Mesothelial cell of epicardium (in vitro differentiated cells): ENCODE results near the gene TDRD12. TPM values are rescaled to one million over a fixed set of nuclear protein-coding genes. Genes with fewer than 3 reads are reported as not detected.

ENCODE experiments used
- DNase-seq, 2 experiments: peaks; one replicate each; pipeline ENCODE4 v3.0.0; 2021; ENCODE audit warnings: low spot score in 2 of 2; ENCODE audit not compliant: unreplicated experiment in 2 of 2
- H3K27ac Mint-ChIP-seq: 2 replicates; pipeline ENCODE4 v1.8.0; 2021; ENCODE audit warnings: mixed read lengths
- H3K27me3 Mint-ChIP-seq: 2 replicates; pipeline ENCODE4 v1.8.0; 2021; ENCODE audit warnings: low read depth, mixed read lengths
- H3K36me3 Mint-ChIP-seq: 2 replicates; pipeline ENCODE4 v1.8.0; 2021; ENCODE audit warnings: mixed read lengths
- H3K4me1 Mint-ChIP-seq: 2 replicates; pipeline ENCODE4 v1.8.0; 2021; ENCODE audit warnings: mixed read lengths
- H3K4me3 Mint-ChIP-seq: 2 replicates; pipeline ENCODE4 v1.8.0; 2021; ENCODE audit warnings: mild to moderate bottlenecking, moderate library complexity, mixed read lengths
- H3K9me3 Mint-ChIP-seq: 2 replicates; pipeline ENCODE4 v1.8.0; 2021; ENCODE audit warnings: mixed read lengths
- total RNA-seq: library from RNA; stranded (reverse); gene quantifications from 3 replicates; pipeline ENCODE4 v1.2.1, GENCODE V29; 2021
- TF ChIP-seq, protein P1 (sequence below): fragments of 200-600 bp; sonication (generic); IDR thresholded peaks from one replicate; pipeline ENCODE4 v1.5.0; 2021; ENCODE audit warnings: antibody characterized with exemption; ENCODE audit not compliant: unreplicated experiment

TDRD12 gene
- total RNA-seq, 1 donor from 2014 or later, result 0.63 TPM

DNA sequence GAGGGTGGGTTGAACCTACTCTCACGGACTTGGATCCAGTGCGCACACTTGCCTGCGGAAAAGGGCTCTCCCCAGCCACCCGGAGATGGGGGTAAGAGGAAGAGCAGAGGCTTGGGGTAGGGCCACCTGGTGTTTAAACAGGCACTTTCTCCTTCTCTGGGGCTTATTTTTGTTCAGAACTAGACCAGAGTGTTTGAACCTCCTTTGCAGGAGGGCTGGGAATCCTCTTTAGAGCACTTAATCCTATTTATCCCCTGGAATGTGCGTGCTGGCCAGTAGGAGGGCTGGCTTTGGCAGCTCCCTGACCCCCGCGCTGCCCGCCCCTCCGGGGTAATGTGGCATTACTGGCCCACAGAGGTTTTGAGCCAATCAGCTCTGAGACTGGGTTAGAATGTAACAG, 41.9 kb upstream of the TDRD12 start:
- Mint-ChIP-seq H3K36me3 (no peaks in the 10 kb centered on the region), H3K27me3 (peaks cover 31% of the 10 kb centered on the region), H3K4me1 (peaks cover 20% of the 10 kb centered on the region), H3K4me3 (peak overlapping the region; percentile 6), H3K9me3 (no peaks in the 10 kb centered on the region), H3K27ac (no peak overlapping the region)
- peak in 1 of 2 experiments; percentile 42 for DNase-seq
- TF ChIP-seq, protein P1, sequence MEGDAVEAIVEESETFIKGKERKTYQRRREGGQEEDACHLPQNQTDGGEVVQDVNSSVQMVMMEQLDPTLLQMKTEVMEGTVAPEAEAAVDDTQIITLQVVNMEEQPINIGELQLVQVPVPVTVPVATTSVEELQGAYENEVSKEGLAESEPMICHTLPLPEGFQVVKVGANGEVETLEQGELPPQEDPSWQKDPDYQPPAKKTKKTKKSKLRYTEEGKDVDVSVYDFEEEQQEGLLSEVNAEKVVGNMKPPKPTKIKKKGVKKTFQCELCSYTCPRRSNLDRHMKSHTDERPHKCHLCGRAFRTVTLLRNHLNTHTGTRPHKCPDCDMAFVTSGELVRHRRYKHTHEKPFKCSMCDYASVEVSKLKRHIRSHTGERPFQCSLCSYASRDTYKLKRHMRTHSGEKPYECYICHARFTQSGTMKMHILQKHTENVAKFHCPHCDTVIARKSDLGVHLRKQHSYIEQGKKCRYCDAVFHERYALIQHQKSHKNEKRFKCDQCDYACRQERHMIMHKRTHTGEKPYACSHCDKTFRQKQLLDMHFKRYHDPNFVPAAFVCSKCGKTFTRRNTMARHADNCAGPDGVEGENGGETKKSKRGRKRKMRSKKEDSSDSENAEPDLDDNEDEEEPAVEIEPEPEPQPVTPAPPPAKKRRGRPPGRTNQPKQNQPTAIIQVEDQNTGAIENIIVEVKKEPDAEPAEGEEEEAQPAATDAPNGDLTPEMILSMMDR, result no peak

DNA sequence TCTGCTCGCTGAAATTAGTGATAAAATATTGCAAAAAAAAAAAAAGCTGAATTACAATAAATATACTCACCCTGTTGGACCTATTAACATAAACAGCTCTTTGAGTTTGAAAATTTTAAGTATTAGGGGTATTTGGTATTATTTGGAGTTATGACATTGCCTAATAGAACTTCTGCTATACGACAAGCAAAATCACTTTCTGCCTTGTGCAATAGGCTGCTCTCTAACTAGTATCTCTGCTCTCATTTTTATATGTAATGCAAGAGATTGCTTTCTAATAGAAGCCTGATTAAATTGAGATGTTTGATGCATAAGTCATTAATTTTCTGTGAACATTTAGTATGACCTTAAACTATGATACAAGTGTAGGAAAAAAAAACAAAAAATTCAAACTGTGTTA, 38.6 kb upstream of the TDRD12 start:
- Mint-ChIP-seq H3K9me3 (no peaks in the 10 kb centered on the region), H3K4me3 (no peak overlapping the region), H3K36me3 (no peaks in the 10 kb centered on the region), H3K4me1 (peaks cover 11% of the 10 kb centered on the region), H3K27me3 (peaks cover 23% of the 10 kb centered on the region), H3K27ac (no peak overlapping the region)
- TF ChIP-seq, protein P1, result no peak
- no peak for DNase-seq

DNA sequence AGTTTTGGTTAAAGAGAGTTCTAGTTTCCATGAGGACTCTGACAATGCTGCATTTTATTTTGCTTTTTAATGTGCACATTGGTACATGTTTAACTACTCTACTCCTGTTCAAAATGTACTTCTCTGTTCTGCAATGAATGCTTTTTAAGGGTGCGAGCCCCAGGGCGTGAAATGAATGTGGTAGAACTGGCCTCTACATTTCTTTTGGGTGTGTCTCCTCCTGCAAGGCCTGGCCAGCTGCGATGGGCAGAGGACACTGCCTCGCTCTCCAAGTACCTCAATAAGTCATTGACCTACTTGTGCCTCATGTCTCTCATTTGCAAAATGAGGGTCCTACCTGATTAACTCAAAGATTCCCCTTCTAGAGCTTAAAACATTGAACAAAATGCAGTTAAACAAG, 37.2 kb upstream of the TDRD12 start:
- no peak overlapping the region for H3K27ac Mint-ChIP-seq
- no peaks in the 10 kb centered on the region for H3K9me3 Mint-ChIP-seq
- TF ChIP-seq, protein P1, result no peak
- H3K36me3 Mint-ChIP-seq, result no peaks in the 10 kb centered on the region
- H3K4me3 Mint-ChIP-seq, result no peak overlapping the region
- DNase-seq, result no peak
- H3K4me1 Mint-ChIP-seq, result peaks cover 6% of the 10 kb centered on the region
- H3K27me3 Mint-ChIP-seq, result peaks cover 13% of the 10 kb centered on the region

DNA sequence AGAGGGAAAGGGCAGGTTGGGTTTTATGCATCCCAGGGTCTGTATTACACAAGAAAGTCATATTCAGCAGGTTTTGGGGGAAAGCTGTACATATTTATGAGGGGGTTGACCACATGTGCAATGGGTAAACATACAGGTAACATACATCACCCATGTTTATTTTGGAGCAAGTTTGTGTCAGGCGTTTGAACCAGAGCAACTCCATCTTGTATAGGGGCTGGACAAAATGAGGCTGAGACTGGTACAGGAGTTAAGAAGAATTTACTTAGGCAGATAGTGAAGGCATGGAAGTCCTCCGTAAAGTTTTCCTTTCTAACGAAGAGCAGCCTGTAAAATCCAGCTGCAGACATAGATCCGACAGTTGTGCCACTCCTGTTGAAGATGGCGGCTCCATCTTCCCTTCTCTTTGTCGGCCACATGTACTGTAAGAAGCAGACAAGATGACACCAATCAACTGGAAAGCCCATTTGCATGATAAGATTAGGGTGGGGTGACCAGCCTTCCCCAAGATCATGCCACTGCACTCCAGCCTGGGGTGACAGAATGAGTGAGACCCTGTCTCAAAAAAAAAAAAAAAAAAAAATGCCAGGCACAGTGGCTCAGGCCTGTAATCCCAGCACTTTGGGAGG, 32.6 kb upstream of the TDRD12 start:
- Mint-ChIP-seq H3K36me3 (no peaks in the 10 kb centered on the region), H3K9me3 (no peaks in the 10 kb centered on the region), H3K4me3 (no peak overlapping the region), H3K27ac (no peak overlapping the region), H3K27me3 (no peaks in the 10 kb centered on the region), H3K4me1 (peaks cover 9% of the 10 kb centered on the region)
- TF ChIP-seq, protein P1, result no peak
- DNase-seq, result no peak

DNA sequence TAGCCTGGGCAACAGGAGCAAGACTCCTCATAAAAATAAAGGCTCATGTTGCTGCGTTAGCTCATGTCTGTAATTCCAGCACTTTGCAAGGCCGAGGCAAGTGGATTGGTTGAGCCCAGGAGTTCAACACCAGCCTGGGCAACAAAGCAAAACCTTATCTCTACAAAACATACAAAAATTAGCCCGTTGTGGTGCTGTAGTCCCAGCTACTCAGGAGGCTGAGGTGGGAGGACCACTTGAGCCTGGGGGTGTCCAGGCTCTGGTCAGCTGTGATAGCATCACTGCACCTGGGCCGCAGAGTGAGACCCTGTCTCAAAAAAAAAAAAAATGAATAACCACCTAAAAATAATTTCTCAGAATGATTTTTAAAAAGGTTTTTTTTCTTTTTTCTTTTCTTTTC, 31.9 kb upstream of the TDRD12 start:
- H3K4me3 Mint-ChIP-seq, result no peak overlapping the region

More for the DNA sequence above, 31.9 kb upstream of the TDRD12 start:
- H3K9me3 Mint-ChIP-seq, result no peaks in the 10 kb centered on the region
- H3K36me3 Mint-ChIP-seq, result no peaks in the 10 kb centered on the region
- H3K4me1 Mint-ChIP-seq, result peaks cover 11% of the 10 kb centered on the region
- TF ChIP-seq, protein P1, result no peak
- H3K27ac Mint-ChIP-seq, result no peak overlapping the region
- DNase-seq, result no peak
- H3K27me3 Mint-ChIP-seq, result no peaks in the 10 kb centered on the region
